SK-N-SH treated with all-trans-retinoic acid at 6 μM for 48 hours (cell line): ENCODE data around the gene KDM2B.

Experiments
- ATAC-seq: fragments of 200-7000 bp; cut with Tn5 transposase; 3 replicates; pipeline ENCODE4 v1.9.1; 2020; ENCODE audit warnings: mild to moderate bottlenecking, moderate library complexity
- BACH2 ChIP-seq: fragments of 250-450 bp; sonication (Bioruptor Pico); IDR thresholded peaks from 2 replicates; pipeline ENCODE4 v1.9.0; 2021; ENCODE audit warnings: mild to moderate bottlenecking, borderline replicate concordance
- CREB5 ChIP-seq: fragments of 250-450 bp; sonication (Bioruptor Pico); IDR thresholded peaks from 2 replicates; pipeline ENCODE4 v1.5.1; 2020; ENCODE audit warnings: low read depth, mild to moderate bottlenecking, moderate library complexity
- CSDC2 ChIP-seq: fragments of 250-450 bp; sonication (Bioruptor Pico); IDR thresholded peaks from 2 replicates; pipeline ENCODE4 v1.5.0; 2020; ENCODE audit warnings: mild to moderate bottlenecking, moderate library complexity
- CSRNP3 ChIP-seq: fragments of 250-450 bp; sonication (Bioruptor Pico); IDR thresholded peaks from 2 replicates; pipeline ENCODE4 v1.5.1; 2021; ENCODE audit warnings: mild to moderate bottlenecking, moderate library complexity
- ESRRG ChIP-seq: fragments of 250-450 bp; sonication (Bioruptor Pico); IDR thresholded peaks from 2 replicates; pipeline ENCODE4 v1.6.1; 2021; ENCODE audit warnings: mild to moderate bottlenecking
- GLIS3 ChIP-seq: fragments of 250-450 bp; sonication (Bioruptor Pico); IDR thresholded peaks from 2 replicates; pipeline ENCODE4 v1.5.0; 2020; ENCODE audit warnings: mild to moderate bottlenecking, moderate library complexity
- ISL1 ChIP-seq: fragments of 250-450 bp; sonication (Bioruptor Pico); IDR thresholded peaks from 2 replicates; pipeline ENCODE4 v2.1.2; 2022; ENCODE audit warnings: mild to moderate bottlenecking, moderate library complexity
- OSR1 ChIP-seq: fragments of 250-450 bp; sonication (Bioruptor Pico); IDR thresholded peaks from 2 replicates; pipeline ENCODE4 v1.8.0; 2022; ENCODE audit warnings: moderate library complexity, mild to moderate bottlenecking, inconsistent platforms
- PATZ1 ChIP-seq: fragments of 250-450 bp; sonication (Bioruptor Pico); IDR thresholded peaks from 2 replicates; pipeline ENCODE4 v1.8.0; 2020; ENCODE audit warnings: mild to moderate bottlenecking, moderate library complexity, borderline replicate concordance
- POU6F1 ChIP-seq: fragments of 250-450 bp; sonication (Bioruptor Pico); IDR thresholded peaks from 2 replicates; pipeline ENCODE4 v1.8.0; 2021; ENCODE audit warnings: low read depth, mild to moderate bottlenecking, moderate library complexity, borderline replicate concordance
- PPARA ChIP-seq: fragments of 250-450 bp; sonication (Bioruptor Pico); IDR thresholded peaks from 2 replicates; pipeline ENCODE4 v1.5.0; 2020; ENCODE audit warnings: mild to moderate bottlenecking, borderline replicate concordance
- RARB ChIP-seq: fragments of 250-450 bp; sonication (Bioruptor Pico); IDR thresholded peaks from 2 replicates; pipeline ENCODE4 v1.8.0; 2021; ENCODE audit warnings: mild to moderate bottlenecking, moderate library complexity
- SNAI2 ChIP-seq: fragments of 250-450 bp; sonication (Bioruptor Pico); IDR thresholded peaks from 2 replicates; pipeline ENCODE4 v1.5.0; 2020; ENCODE audit warnings: mild to moderate bottlenecking, moderate library complexity
- TCF4 ChIP-seq: fragments of 250-450 bp; sonication (Bioruptor Pico); IDR thresholded peaks from 2 replicates; pipeline ENCODE4 v1.8.0; 2021; ENCODE audit warnings: mild to moderate bottlenecking, moderate library complexity, borderline replicate concordance
- TOX ChIP-seq: fragments of 250-450 bp; sonication (Bioruptor Pico); IDR thresholded peaks from 2 replicates; pipeline ENCODE4 v1.8.0; 2021; ENCODE audit warnings: mild to moderate bottlenecking, moderate library complexity, borderline replicate concordance
- TSHZ2 ChIP-seq: fragments of 250-450 bp; sonication (Bioruptor Pico); IDR thresholded peaks from 2 replicates; pipeline ENCODE4 v1.5.0; 2020; ENCODE audit warnings: mild to moderate bottlenecking, moderate library complexity
- ZFP3 ChIP-seq: fragments of 250-450 bp; sonication (Bioruptor Pico); IDR thresholded peaks from 2 replicates; pipeline ENCODE4 v1.5.0; 2020; ENCODE audit warnings: mild to moderate bottlenecking, moderate library complexity
- ZFP30 ChIP-seq: fragments of 450-650 bp; formaldehyde crosslinking; IDR thresholded peaks from 2 replicates; pipeline ENCODE4 v1.5.0; 2022; ENCODE audit warnings: mild to moderate bottlenecking, moderate library complexity
- ZNF565 ChIP-seq: fragments of 450-650 bp; formaldehyde crosslinking; conservative IDR thresholded peaks from 2 replicates; pipeline ENCODE4 v1.5.0; 2020; ENCODE audit warnings: low read depth, mild to moderate bottlenecking, moderate library complexity
- ZNF70 ChIP-seq: fragments of 450-650 bp; formaldehyde crosslinking; IDR thresholded peaks from 2 replicates; pipeline ENCODE4 v1.5.0; 2020; ENCODE audit warnings: mild to moderate bottlenecking, moderate library complexity
- ZNF8 ChIP-seq: fragments of 450-650 bp; formaldehyde crosslinking; IDR thresholded peaks from 2 replicates; pipeline ENCODE4 v1.5.0; 2020; ENCODE audit warnings: mild to moderate bottlenecking, moderate library complexity

KDM2B gene

GRCh38 chr12:121570467-121571283 lies 10.1 kb downstream of the KDM2B start (continued):
- TF ChIP-seq PATZ1 (CRISPR knock-in tag): no peak

GRCh38 chr12:121568971-121569751 lies 11.7 kb downstream of the KDM2B start:
- peak; percentile 35; the same call in 2 of the 3 replicates for ATAC-seq
- TF ChIP-seq OSR1 (CRISPR knock-in tag) (no peak), CREB5 (no peak), ZNF8 (no peak), SNAI2 (CRISPR knock-in tag) (no peak), CSRNP3 (no peak), ZNF70 (CRISPR knock-in tag) (no peak), TOX (CRISPR knock-in tag) (no peak), ZFP3 (no peak), POU6F1 (no peak), TCF4 (CRISPR knock-in tag) (no peak), ZNF565 (no peak), ISL1 (CRISPR knock-in tag) (no peak), GLIS3 (CRISPR knock-in tag) (no peak), CSDC2 (CRISPR knock-in tag) (no peak), BACH2 (no peak), TSHZ2 (CRISPR knock-in tag) (no peak)

- ATAC-seq: no peak
- TF ChIP-seq ZFP30 (no peak), RARB (no peak), BACH2 (no peak), PPARA (CRISPR knock-in tag) (no peak), ZNF70 (CRISPR knock-in tag) (no peak), TOX (CRISPR knock-in tag) (no peak), CSDC2 (CRISPR knock-in tag) (no peak), CREB5 (no peak), ZNF565 (no peak), TSHZ2 (CRISPR knock-in tag) (no peak), SNAI2 (CRISPR knock-in tag) (no peak), ZNF8 (no peak), ESRRG (CRISPR knock-in tag) (no peak)
Observed at GRCh38 chr12:121568518-121568917, 12.3 kb downstream of the KDM2B start.
